GM19468 (cell line): ENCODE results near the gene SLC12A9.
"Not testable (repeated sequence)": the region's sequence is repeated elsewhere in the genome, so short reads cannot be mapped to it uniquely, and the experiment has no call there.

Experiments
- ATAC-seq: cut with Tn5 transposase; IDR thresholded peaks from one replicate; pipeline ENCODE4 v1.9.1; 2021; ENCODE audit warnings: mild to moderate bottlenecking, moderate library complexity, moderate number of reproducible peaks; ENCODE audit not compliant: unreplicated experiment; ENCODE audit errors: extremely low read depth

The SLC12A9 gene

DNA sequence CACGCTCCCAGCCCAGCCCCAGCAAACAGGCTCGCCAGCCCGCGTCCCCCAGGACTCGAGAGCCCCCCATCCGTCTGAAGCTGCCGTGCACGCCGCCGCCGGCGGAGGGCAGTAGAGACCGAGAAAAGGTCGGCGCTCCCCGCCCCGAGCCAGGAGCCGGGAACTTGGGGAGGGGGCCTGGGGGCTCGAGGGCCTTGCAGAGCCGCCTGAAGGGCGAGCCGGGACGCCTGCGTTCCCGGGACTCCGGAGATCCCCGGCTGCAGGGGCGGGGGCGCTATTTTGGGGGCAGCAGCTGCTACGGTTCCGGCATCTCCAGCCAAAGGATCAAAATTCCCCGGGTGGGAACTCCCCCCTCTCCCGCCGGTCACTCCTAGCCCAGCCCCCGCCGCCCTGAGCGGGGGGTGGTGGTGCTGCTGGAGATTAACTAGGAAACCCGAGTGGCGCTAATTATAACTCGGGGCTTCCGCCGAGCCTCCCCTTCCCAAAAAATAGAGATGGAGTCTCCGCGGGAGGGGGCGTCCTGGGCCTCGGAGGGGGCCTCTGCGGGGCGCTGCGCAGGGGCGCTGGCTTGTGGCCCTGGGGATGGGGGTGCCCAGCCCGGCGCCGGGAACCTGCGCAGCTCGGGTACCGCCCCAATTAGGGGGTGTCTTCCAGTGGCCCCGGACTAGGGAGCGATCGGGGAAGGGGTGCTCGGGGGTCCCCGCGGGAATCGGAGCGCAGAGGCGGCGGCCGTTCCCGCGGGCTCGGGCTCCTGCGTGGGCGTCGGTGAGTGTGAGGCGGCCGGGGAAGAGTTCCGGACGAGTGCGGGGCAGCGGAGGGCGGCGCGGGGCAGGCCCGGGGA, 42.6 kb downstream of the SLC12A9 start:
- no peak for ATAC-seq

DNA sequence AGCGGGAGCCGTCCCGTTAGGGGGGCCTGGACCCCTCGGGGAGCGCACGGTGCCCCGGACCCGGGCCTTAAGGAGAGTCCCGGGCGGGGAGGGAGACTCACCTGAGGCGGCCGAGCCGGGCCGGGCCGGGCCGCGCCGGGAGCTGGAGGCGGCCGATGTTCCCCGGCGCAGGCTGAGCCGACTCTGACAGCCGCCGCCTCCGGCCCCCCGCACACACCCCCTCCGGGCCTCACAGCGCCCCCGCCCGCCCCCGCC, 43.1 kb downstream of the SLC12A9 start, which contains the start of gene ACHE:
ACHE (minus strand) TSS at position 188 of the 255 bp plus-strand sequence. CDS start 1,656 bp downstream, outside the sequence.
- ATAC-seq: no peak

DNA sequence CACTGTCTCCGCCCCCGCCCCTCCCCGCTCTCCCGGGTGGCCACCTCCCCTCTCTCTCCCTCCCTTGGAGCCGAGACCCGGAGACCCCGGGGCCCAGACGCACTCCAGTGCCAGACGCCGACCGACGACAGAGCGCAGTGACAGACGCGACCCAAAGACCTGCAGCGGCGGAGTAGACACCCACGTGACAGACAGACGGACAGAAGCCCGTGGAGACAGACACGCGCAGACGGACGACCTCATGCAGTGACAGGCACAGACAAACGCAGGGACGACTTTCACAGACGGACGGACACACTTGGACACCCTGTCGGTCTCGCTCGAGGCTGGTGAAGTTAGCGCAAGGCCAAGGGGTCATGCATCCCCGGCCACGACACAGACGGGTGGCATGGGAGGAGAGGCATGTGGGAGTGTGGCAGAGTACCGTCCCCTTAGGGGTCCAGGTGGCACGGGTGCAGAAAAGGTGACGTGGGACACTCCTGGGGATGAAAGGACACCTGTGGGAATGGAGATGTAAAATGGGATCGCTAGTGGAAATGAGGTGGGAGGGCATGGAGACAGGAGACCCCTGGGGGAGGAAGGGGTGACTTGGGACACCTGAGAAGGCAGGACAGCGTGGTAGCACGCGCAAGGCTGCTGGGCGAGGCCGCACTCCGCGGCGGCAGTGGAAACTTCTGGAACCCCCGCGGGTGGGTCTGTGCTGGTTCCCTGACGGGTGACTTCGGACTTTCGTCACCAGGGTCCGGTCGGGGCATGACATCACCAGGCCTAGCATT, 43.6 kb downstream of the SLC12A9 start:
- ATAC-seq: no peak

DNA sequence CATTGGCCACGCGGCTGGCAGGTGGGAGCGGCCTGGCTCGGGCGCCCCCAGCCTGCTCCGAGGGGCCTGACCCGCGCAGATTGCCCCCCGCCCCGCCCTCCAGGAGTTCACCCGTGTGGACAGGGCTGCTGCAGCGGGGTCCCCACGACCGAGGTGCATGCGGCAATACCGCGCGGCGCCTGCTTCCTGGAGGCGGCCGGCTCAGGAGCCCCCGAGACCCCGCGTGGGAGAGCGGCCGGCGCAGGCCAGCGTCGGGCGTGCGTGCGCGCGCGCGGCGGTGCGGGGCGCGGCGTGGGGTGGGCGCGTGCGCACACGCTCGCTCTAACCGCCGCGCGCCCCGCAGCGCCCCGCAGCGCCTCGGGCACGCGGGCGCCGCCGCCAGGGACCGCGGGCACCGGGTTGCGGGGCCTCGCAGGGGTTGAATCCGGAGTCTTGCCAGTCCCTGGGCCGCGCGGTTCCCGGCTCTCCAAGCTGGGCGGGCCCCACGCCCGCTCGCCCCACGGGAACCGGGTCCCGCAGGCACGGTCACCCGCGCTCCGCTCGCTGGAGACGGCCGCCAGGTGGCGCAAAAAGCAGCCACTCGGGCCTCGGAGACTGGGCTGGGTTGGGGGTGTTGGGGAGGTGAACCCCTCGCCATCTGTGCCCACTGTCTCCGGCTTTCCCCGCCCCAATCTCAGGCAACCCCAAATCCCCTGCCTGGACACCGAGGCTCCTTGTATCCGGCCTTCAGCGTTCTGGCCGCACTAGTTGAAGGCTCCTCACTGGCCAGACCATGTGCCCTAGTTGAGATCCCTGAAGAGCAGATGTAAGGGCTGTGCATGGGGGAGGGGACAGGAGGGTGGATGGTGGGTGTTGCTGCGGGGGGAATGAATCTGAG, 44.5 kb downstream of the SLC12A9 start:
- no peak for ATAC-seq

DNA sequence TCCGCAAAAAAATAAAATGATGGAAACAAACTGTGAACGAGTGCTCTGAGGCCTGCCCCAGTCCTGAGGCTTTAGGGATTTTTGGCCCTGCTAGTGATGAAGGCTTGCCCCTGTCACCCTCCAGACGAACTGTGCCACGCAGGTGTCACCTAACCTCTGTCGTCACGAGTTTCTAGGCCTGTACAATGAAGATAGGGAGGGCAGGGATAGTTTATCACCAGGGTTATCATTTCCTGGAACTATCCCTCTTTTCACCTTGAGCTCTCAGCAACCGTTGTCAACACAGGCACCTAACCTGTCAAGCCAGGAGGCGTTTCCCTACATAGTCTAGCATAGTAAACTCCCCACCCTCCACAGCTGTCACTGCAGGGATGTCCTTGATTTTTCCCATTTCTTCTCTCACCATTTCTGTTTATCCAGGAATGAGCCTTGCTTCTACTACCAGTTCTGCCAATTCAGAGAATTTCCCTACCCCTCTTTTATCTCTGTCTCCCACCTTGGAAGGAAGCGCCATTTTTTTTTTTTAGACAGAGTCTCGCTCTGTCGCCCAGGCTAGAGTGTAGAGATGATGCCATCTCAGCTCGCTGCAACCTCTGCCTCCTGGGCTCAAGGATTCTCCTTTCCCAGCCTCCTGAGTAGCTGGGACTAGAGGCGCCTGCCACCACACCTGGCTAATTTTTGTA, 45.4 kb downstream of the SLC12A9 start:
- ATAC-seq: no peak

DNA sequence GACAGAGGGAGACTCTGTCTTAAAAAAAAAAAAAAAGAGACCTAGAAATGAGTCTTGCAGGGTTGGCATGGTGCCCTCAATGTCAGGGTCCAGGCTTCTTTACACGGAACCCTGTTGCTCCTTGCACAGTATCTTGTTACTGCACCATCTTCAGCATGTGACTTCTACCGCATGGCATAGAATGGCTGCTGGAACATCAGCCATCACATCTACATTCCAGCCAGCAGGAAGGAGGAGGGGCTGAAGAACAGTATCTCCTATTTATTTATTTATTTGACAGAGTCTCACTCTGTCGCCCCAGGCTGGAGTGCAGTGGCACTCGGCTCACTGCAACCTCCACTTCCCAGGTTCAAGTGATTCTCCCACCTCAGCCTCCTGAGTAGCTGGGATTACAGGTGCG, 46.9 kb downstream of the SLC12A9 start:
- ATAC-seq: no peak

DNA sequence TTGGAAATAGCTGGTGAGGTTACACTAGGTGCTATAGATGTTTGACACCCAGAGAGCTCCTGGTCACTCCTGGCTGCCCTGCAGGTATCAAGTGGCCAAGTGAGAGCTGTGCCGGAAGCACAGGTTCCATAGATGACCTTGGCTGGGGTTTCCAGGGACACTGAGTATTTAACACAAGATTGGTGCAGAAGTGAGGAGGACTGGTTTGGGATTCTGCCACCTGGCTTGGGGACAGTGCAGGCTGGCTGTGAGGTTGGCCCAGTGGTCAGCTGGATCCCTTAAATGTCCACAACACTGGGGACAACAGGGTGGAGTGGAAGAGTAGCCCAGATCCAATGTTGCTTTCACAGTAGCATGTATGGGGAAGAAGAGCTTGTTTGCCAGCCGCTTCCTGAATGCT, 48.5 kb downstream of the SLC12A9 start:
- ATAC-seq: no peak

DNA sequence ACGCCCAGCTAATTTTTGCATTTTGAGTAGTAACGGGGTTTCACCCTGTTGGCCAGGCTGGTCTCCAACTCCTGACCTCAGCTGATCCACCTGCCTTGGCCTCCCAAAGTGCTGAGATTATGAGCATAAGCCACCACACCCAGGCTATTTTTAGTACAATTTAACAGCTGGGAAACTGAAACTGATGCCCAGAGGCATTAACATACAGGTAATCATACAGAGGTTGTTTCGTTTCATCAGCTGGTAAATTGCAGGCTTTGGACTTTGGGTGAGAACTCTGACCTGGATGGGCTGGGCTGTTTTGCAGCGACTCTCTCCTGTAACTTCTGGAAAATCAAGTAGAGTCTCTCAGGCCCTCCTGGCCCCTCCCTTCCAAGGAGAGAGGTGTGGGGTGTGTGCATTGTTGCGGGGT, 49.4 kb downstream of the SLC12A9 start:
- ATAC-seq: no peak

DNA sequence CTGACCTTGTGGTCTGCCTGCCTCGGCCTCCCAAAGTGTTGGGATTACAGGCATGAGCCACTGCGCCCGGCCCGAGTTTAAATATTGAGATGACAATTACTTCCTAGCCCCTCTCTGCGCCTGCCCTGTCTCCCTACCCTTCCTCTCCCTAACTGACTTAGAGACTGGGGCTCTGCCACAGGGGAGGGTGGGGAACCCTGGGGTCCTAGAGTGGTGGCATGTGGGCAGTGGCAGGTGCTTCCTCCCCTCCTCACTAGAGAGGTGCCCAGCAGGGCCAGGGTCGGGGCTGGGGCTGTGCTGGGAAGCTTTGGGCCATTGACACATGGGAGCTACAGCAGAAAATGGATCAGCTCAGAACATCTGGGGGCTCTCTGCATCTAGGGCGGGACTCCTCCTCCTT, 50.1 kb downstream of the SLC12A9 start:
- no peak for ATAC-seq

DNA sequence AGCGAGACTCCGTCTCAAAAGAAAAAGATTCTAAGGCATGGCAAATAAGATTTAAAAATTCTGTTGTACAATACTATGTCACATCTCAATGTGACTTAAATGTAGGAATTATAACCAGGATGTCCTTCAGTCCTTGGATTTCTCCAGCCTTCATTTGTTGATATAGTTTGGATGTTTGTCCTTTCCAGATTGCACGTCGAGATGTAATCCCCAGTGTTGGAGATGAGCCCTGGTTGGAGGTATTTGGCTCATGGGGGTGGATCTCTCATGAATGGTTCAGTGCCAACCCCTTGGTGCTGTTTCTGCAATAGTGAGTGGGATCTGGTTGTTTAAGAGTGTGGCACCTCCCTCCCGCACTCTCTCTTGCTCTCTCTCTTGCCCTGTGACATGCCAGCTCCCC, 56.0 kb downstream of the SLC12A9 start:
- ATAC-seq: no peak

DNA sequence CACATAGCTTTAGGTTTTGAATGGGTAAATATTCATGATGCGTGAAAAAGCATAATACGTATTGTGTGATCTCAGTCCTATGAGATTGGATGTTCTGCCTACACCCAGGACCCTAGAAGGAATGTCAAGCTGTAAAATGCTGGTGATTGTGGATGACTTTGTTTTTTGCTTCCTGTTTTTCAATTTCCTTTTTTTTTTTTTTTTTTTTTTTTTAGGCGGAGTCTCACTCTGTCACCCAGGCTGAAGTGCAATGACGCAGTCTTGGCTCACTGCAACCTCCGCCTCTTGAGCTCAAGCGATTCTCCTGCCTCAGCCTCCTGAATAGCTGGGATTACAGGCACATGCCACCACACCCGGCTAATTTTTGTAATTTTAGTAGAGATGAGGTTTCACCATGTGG, 57.9 kb downstream of the SLC12A9 start:
- ATAC-seq: not testable (repeated sequence)

DNA sequence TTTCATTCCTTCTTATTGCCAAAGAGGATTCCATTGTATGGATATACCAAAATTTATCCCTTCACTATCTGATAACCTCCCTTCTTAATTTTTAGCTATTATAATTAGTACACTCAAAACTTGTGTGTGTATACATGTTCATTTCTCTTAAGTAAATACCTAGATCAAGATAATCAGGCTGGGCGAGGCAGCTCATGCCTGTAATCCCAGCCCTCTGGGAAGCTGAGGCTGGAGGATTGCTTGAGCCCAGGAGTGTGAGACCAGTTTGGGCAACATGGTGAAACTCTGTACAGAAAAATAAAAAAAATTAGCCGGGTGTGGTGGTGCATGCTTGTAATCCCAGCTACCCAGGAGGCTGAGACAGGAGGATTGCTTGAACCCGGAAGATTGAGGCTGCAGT, 59.0 kb downstream of the SLC12A9 start:
- ATAC-seq: no peak

DNA sequence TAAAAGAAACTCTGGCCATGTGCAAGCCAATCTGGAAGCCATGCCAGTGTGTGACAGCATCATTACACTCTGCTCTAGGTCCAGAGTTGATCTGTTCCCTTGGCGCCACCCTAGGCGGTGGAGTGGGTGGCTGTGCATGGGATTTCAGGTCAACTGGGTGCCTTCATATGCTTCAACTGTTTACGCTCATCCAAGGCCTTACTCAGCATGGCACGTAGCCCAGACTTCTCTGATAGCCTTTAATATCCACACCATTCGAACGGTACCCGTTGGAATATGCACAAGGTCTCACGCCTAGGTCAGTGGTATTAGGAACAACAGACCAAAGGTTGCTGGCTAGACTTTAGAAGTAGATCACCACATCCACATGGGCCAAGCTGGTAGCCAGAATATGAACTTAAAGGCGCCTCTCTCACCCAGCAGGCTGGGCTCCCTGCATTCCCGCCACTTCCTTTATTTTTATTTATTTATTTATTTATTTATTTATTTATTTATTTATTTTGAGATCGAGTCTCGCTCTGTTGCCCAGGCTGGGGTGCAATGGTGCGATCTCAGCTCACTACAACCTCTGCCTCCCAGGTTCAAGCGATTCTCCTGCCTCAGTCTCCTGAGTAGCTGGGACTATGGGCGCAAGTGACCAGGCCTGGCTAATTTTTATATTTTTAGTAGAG, 61.8 kb downstream of the SLC12A9 start:
- ATAC-seq: no peak

DNA sequence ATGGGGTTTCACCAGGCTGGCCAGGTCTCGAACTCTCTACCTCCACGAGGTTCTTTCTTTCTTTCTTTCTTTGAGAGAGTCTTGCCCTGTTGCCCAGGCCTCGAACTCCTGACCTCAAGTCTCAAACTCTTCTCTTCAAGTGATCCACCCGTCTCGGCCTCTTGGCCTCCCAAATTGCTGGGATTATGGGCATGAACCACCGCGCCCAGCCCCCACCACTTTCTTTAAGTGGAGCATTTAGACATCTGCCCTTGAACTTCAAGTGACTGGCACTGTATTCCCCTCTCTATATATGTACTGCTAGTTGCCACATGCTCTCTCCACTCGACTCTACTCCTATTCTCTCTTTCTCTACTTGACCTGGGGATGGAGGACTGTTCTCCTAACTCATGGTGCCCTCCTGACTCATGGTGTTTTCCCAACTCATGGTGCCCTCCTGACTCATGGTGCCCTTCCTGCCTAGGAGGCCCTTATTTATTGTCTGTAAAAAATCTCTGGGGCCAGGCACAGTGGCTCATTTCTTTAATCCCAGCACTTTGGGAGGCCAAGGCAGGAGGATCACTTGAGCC, 62.5 kb downstream of the SLC12A9 start:
- no peak for ATAC-seq
